HEK293 (cell line): ENCODE results near the gene IFI6.

Experiments used
- CTCF ChIA-PET: fragments of 350-600 bp; formaldehyde crosslinking; extraction: SDS; loops from one replicate; lab custom pipeline; 2021; ENCODE audit warnings: antibody characterized with exemption; lab: Yijun Ruan, JAX
- POLR2A ChIA-PET: fragments of 300-600 bp; formaldehyde crosslinking; extraction: SDS; loops from one replicate; lab custom pipeline; 2020; ENCODE audit warnings: antibody characterized with exemption, inconsistent platforms; lab: Yijun Ruan, JAX
- H3K27ac ChIP-seq: fragments of 200-500 bp; sonication (Bioruptor generic); 2 replicates; pipeline ENCODE4 v1.5.1; 2014; ENCODE audit warnings: low read depth, low read length, control low read depth, inconsistent platforms; ENCODE audit errors: extremely low read depth
- H3K36me3 ChIP-seq, 2 experiments: fragments of 200-500 bp in 1 of 2; sonication (Bioruptor generic) in 1 of 2; 1 replicate in 1 of 2; 2 replicates in 1 of 2; pipeline ENCODE4 v1.5.1; 2014 to 2017; ENCODE audit warnings: inconsistent platforms in 2 of 2, low read length in 2 of 2; ENCODE audit not compliant: control insufficient read depth in 2 of 2, insufficient read depth in 1 of 2
- H3K4me1 ChIP-seq: fragments of 200-500 bp; sonication (Bioruptor generic); 2 replicates; pipeline ENCODE4 v1.5.1; 2014; ENCODE audit warnings: mild to moderate bottlenecking, low read length, inconsistent platforms; ENCODE audit not compliant: control insufficient read depth, insufficient read depth
- H3K4me3 ChIP-seq: 2 replicates; pipeline ENCODE4 v1.5.1; 2011; ENCODE audit warnings: low read depth, mild to moderate bottlenecking, control low read depth, low read length, moderate library complexity
- H3K9me3 ChIP-seq: fragments of 200-500 bp; sonication (Bioruptor generic); 2 replicates; pipeline ENCODE4 v1.5.1; 2014; ENCODE audit warnings: low read depth, low read length, inconsistent platforms; ENCODE audit not compliant: control insufficient read depth, insufficient read depth
- GFI1B ChIP-seq: fragments of 450-650 bp; formaldehyde crosslinking; IDR thresholded peaks from 2 replicates; pipeline ENCODE4 v1.5.1; 2016; ENCODE audit warnings: missing biosample characterization, missing genetic modification characterization
- KLF9 ChIP-seq: fragments of 450-650 bp; formaldehyde crosslinking; IDR thresholded peaks from 2 replicates; pipeline ENCODE4 v1.5.1; 2016; ENCODE audit warnings: missing biosample characterization, missing genetic modification characterization, low read depth
- PRDM2 ChIP-seq: fragments of 450-650 bp; formaldehyde crosslinking; IDR thresholded peaks from 2 replicates; pipeline ENCODE4 v1.5.1; 2016; ENCODE audit warnings: missing biosample characterization, missing genetic modification characterization, borderline replicate concordance
- ZNF132 ChIP-seq: fragments of 450-650 bp; formaldehyde crosslinking; IDR thresholded peaks from 2 replicates; pipeline ENCODE4 v1.5.1; 2017; ENCODE audit warnings: missing biosample characterization, missing genetic modification characterization, borderline replicate concordance
- ZNF19 ChIP-seq: fragments of 450-650 bp; formaldehyde crosslinking; IDR thresholded peaks from 2 replicates; pipeline ENCODE4; 2016; ENCODE audit warnings: missing biosample characterization, missing genetic modification characterization, low read depth
- ZNF214 ChIP-seq: fragments of 450-650 bp; formaldehyde crosslinking; IDR thresholded peaks from 2 replicates; pipeline ENCODE4 v1.5.1; 2017; ENCODE audit warnings: missing biosample characterization, mild to moderate bottlenecking, missing genetic modification characterization, borderline replicate concordance
- ZNF23 ChIP-seq: fragments of 450-650 bp; formaldehyde crosslinking; IDR thresholded peaks from 2 replicates; pipeline ENCODE4 v1.5.1; 2016; ENCODE audit warnings: missing biosample characterization, missing genetic modification characterization, borderline replicate concordance
- ZNF26 ChIP-seq: fragments of 450-650 bp; formaldehyde crosslinking; IDR thresholded peaks from 2 replicates; pipeline ENCODE4 v1.5.1; 2016; ENCODE audit warnings: missing biosample characterization, missing genetic modification characterization
- ZNF292 ChIP-seq: fragments of 450-650 bp; formaldehyde crosslinking; IDR thresholded peaks from 2 replicates; pipeline ENCODE4 v1.5.1; 2016; ENCODE audit warnings: low read depth, missing biosample characterization, missing genetic modification characterization, borderline replicate concordance
- ZNF311 ChIP-seq: fragments of 450-650 bp; formaldehyde crosslinking; IDR thresholded peaks from 2 replicates; pipeline ENCODE4 v1.5.1; 2017; ENCODE audit warnings: missing biosample characterization, missing genetic modification characterization, borderline replicate concordance
- ZNF398 ChIP-seq: fragments of 450-650 bp; formaldehyde crosslinking; IDR thresholded peaks from 2 replicates; pipeline ENCODE4 v1.5.1; 2017; ENCODE audit warnings: missing biosample characterization, missing genetic modification characterization
- ZNF521 ChIP-seq: fragments of 450-650 bp; formaldehyde crosslinking; IDR thresholded peaks from 2 replicates; pipeline ENCODE4 v1.5.1; 2017; ENCODE audit warnings: missing biosample characterization, mild to moderate bottlenecking, missing genetic modification characterization
- ZNF561 ChIP-seq: fragments of 450-650 bp; IDR thresholded peaks from 2 replicates; pipeline ENCODE4 v1.5.1; 2018; ENCODE audit warnings: missing biosample characterization, missing genetic modification characterization, borderline replicate concordance
- ZNF580 ChIP-seq: fragments of 450-650 bp; formaldehyde crosslinking; IDR thresholded peaks from 2 replicates; pipeline ENCODE4 v1.5.1; 2016; ENCODE audit warnings: missing biosample characterization, missing genetic modification characterization
- ZNF76 ChIP-seq: fragments of 450-650 bp; formaldehyde crosslinking; IDR thresholded peaks from 2 replicates; pipeline ENCODE4; 2016; ENCODE audit warnings: low read depth, missing biosample characterization, missing genetic modification characterization, borderline replicate concordance
- ZNF837 ChIP-seq: fragments of 450-650 bp; formaldehyde crosslinking; IDR thresholded peaks from 2 replicates; pipeline ENCODE4 v1.5.1; 2016; ENCODE audit warnings: missing biosample characterization, missing genetic modification characterization
- ZSCAN16 ChIP-seq: fragments of 450-650 bp; formaldehyde crosslinking; IDR thresholded peaks from 2 replicates; pipeline ENCODE4 v1.5.1; 2016; ENCODE audit warnings: missing biosample characterization, missing genetic modification characterization

The IFI6 gene

GRCh38 chr1:27684176-27684575, 12.2 kb upstream of the IFI6 start (continued):
- no peak for TF ChIP-seq PRDM2
- TF ChIP-seq ZNF132 (tag by site-specific recombination), result no peak
- TF ChIP-seq ZNF580, result no peak
- TF ChIP-seq ZNF214 (tag by site-specific recombination), result no peak
- no peak for TF ChIP-seq ZNF837 (tag by site-specific recombination)
- TF ChIP-seq ZNF292, result no peak
- TF ChIP-seq ZSCAN16 (tag by site-specific recombination), result no peak

GRCh38 chr1:27682351-27682944, 10.5 kb upstream of the IFI6 start:
- Histone ChIP-seq H3K9me3 (no peaks in the 10 kb centered on the region), H3K4me3 (no peak overlapping the region), H3K27ac (no peak overlapping the region), H3K36me3 (no peaks in the 10 kb centered on the region)
- TF ChIP-seq GFI1B (tag by site-specific recombination), result no peak
- no peak for TF ChIP-seq ZNF132 (tag by site-specific recombination)
- no peak for TF ChIP-seq ZNF580
- no peak for TF ChIP-seq ZNF561
- TF ChIP-seq ZNF76 (tag by site-specific recombination), result no peak
- no peak for TF ChIP-seq ZNF26 (tag by site-specific recombination)
- no peak for TF ChIP-seq ZNF398 (tag by site-specific recombination)
- TF ChIP-seq ZNF311 (tag by site-specific recombination), result no peak
- TF ChIP-seq KLF9 (tag by site-specific recombination), result no peak
- no peak for TF ChIP-seq ZNF521 (tag by site-specific recombination)
- TF ChIP-seq ZNF19 (tag by site-specific recombination), result no peak
- no peak for TF ChIP-seq ZNF23 (tag by site-specific recombination)
- TF ChIP-seq, all 188 proteins: peak for 0
- no peaks in the 10 kb centered on the region for H3K4me1 ChIP-seq
- ChIA-PET POLR2A (no interaction called here), CTCF (interaction anchor here (1.0 kb wide), 1 partner anchor 13 kb away, joined by 8 read pairs; no protein-coding TSS in a partner anchor)
